Measurements from ENCODE around the gene SLC35B4. TPM values are rescaled to one million over a fixed set of nuclear protein-coding genes. Genes with fewer than 3 reads are reported as not detected.

SLC35B4 gene
- total RNA-seq, 1 donor, result 14.8 TPM

GRCh38 chr7:134329614-134330346 is 13.1 kb upstream of the SLC35B4 start:
- TF ChIP-seq CTCF (IDR thresholded peaks at IDR 0.05; ENCODE audit: extremely low read depth, low read depth, low read length), result no peak
- Histone ChIP-seq H3K4me2 (ENCODE audit: insufficient read depth, low read length) (no peak overlapping the region), H3K4me1 (ENCODE audit: insufficient read depth, low read length) (no peaks in the 10 kb centered on the region)

DNA sequence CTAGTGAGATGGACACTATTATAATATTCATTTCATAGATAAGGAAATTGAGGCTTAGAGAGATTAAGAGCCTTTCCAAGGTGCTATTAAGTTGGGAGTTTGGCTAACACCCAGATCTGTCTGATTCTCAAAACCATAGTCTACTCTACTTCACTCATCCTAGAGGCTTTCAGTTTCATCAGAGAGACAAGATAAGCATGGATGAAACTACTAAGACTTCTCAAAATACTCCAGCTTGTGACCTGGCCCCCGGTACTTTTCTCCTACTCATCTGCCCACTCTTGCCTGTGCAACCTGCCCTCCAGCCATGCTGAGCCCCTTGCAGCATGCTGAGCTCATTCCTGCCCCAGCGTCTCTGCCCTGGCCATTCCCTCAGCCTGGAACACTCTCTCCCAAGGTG is 12.2 kb upstream of the SLC35B4 start:
- TF ChIP-seq CTCF (IDR thresholded peaks at IDR 0.05; ENCODE audit: extremely low read depth, low read depth, low read length), result no peak
- no peak for DNase-seq (ENCODE audit: insufficient read length, low spot score, missing footprints)
- no peak overlapping the region for H3K4me2 ChIP-seq (ENCODE audit: insufficient read depth, low read length)
- H3K9me3 ChIP-seq (ENCODE audit: low read depth, low read length), result no peaks in the 10 kb centered on the region
- H3K79me2 ChIP-seq (ENCODE audit: insufficient read depth, low read length), result no peaks in the 10 kb centered on the region
- no peaks in the 10 kb centered on the region for H3K4me1 ChIP-seq (ENCODE audit: insufficient read depth, low read length)
- H3K36me3 ChIP-seq (ENCODE audit: insufficient read depth, low read length), result no peaks in the 10 kb centered on the region
- H4K20me1 ChIP-seq (ENCODE audit: insufficient read depth, low read length), result no peaks in the 10 kb centered on the region
- no peak overlapping the region for H2AFZ ChIP-seq (ENCODE audit: low read length)
- H3K4me3 ChIP-seq (ENCODE audit: insufficient read depth, low read length), result no peak overlapping the region
- peaks cover 9% of the 10 kb centered on the region for H3K27me3 ChIP-seq (ENCODE audit: insufficient read depth, low read length)
- H3K27ac ChIP-seq (ENCODE audit: low read depth, low read length), result no peak overlapping the region

More at GRCh38 chr7:134329614-134330346, 13.1 kb upstream of the SLC35B4 start:
- no peaks in the 10 kb centered on the region for H3K9me3 ChIP-seq (ENCODE audit: low read depth, low read length)
- no peaks in the 10 kb centered on the region for H3K36me3 ChIP-seq (ENCODE audit: insufficient read depth, low read length)
- peaks cover 9% of the 10 kb centered on the region for H3K27me3 ChIP-seq (ENCODE audit: insufficient read depth, low read length)
- H3K27ac ChIP-seq (ENCODE audit: low read depth, low read length), result no peak overlapping the region
- H4K20me1 ChIP-seq (ENCODE audit: insufficient read depth, low read length), result no peaks in the 10 kb centered on the region
- no peaks in the 10 kb centered on the region for H3K79me2 ChIP-seq (ENCODE audit: insufficient read depth, low read length)
- no peak for DNase-seq (ENCODE audit: insufficient read length, low spot score, missing footprints)
- H3K4me3 ChIP-seq (ENCODE audit: insufficient read depth, low read length), result no peak overlapping the region
- H2AFZ ChIP-seq (ENCODE audit: low read length), result no peak overlapping the region

DNA sequence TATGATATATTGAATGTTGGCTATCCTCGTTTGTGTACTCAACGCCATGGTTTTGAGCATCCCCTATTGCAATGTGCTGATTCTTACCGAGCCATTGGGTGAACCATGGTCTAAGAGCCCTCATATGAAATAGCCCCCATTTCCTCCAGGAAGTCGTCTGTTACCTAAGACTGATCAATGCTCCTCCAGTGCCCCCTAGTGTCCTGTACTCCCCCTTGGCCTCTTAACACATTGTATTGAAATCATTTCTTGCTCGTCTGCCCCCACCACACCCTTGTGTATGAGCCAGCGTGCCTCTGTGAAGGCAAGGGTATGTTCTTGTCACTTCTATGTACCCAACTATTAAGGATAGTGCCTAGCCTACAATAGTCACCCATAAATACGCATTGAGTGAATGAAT is 11.2 kb upstream of the SLC35B4 start:
- TF ChIP-seq CTCF (IDR thresholded peaks at IDR 0.05; ENCODE audit: extremely low read depth, low read depth, low read length), result peak; percentile 63
- no peak overlapping the region for H3K4me3 ChIP-seq (ENCODE audit: insufficient read depth, low read length)
- no peaks in the 10 kb centered on the region for H3K9me3 ChIP-seq (ENCODE audit: low read depth, low read length)
- peaks cover 9% of the 10 kb centered on the region for H3K27me3 ChIP-seq (ENCODE audit: insufficient read depth, low read length)
- no peaks in the 10 kb centered on the region for H3K36me3 ChIP-seq (ENCODE audit: insufficient read depth, low read length)
- no peaks in the 10 kb centered on the region for H3K4me1 ChIP-seq (ENCODE audit: insufficient read depth, low read length)
- H2AFZ ChIP-seq (ENCODE audit: low read length), result no peak overlapping the region
- peak; percentile 67 for DNase-seq (ENCODE audit: insufficient read length, low spot score, missing footprints)
- no peak overlapping the region for H3K27ac ChIP-seq (ENCODE audit: low read depth, low read length)
- no peaks in the 10 kb centered on the region for H4K20me1 ChIP-seq (ENCODE audit: insufficient read depth, low read length)
- H3K4me2 ChIP-seq (ENCODE audit: insufficient read depth, low read length), result no peak overlapping the region
- no peaks in the 10 kb centered on the region for H3K79me2 ChIP-seq (ENCODE audit: insufficient read depth, low read length)

DNA sequence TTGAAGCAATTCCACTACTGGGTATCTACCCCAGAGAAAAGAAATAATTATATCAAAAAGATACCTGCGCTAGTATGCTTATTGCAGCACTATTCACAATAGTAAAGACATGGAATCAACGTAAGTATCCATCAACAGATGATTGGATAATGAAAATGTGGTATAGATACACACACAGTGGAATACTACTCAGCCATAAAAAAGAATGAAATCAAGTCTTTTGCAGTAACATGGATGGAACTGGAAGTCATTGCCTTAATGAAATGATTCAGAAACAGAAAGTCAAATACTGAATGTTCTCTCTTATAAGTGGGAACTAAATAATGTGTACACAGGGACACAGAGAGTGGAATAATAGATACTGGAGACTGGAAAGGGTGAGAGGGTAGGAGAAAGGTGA is 7.4 kb upstream of the SLC35B4 start:
- Histone ChIP-seq H2AFZ (ENCODE audit: low read length) (no peak overlapping the region), H3K4me1 (ENCODE audit: insufficient read depth, low read length) (peaks cover 6% of the 10 kb centered on the region), H3K9me3 (ENCODE audit: low read depth, low read length) (no peaks in the 10 kb centered on the region), H4K20me1 (ENCODE audit: insufficient read depth, low read length) (no peaks in the 10 kb centered on the region), H3K27me3 (ENCODE audit: insufficient read depth, low read length) (no peaks in the 10 kb centered on the region), H3K36me3 (ENCODE audit: insufficient read depth, low read length) (no peaks in the 10 kb centered on the region), H3K79me2 (ENCODE audit: insufficient read depth, low read length) (no peaks in the 10 kb centered on the region), H3K4me3 (ENCODE audit: insufficient read depth, low read length) (no peak overlapping the region), H3K27ac (ENCODE audit: low read depth, low read length) (no peak overlapping the region), H3K4me2 (ENCODE audit: insufficient read depth, low read length) (no peak overlapping the region)
- DNase-seq (ENCODE audit: insufficient read length, low spot score, missing footprints), result no peak
- no peak for TF ChIP-seq CTCF (IDR thresholded peaks at IDR 0.05; ENCODE audit: extremely low read depth, low read depth, low read length)
